CD4-positive, alpha-beta T cell (primary cell): Measurements from ENCODE around the gene HOXA3. TPM values are rescaled to one million over a fixed set of nuclear protein-coding genes. Genes with fewer than 3 reads are reported as not detected.

Experiments
- ATAC-seq: fragments of 200-7000 bp; cut with Tn5 transposase; one replicate; pipeline ENCODE4 v1.10.0; 2022; ENCODE audit warnings: mild to moderate bottlenecking; ENCODE audit not compliant: poor library complexity
- CTCF ChIA-PET: fragments of 350-600 bp; sonication (Branson Sonifier 250); formaldehyde crosslinking; loops from one replicate; lab custom pipeline; 2021; ENCODE audit warnings: antibody characterized with exemption, inconsistent platforms; lab: Charles Lee
- POLR2A ChIA-PET: fragments of 350-600 bp; sonication (Branson Sonifier 250); formaldehyde crosslinking; loops from one replicate; lab custom pipeline; 2021; ENCODE audit warnings: antibody characterized with exemption, inconsistent platforms; lab: Charles Lee
- DNase-seq, 14 experiments: peaks; one replicate each; pipeline ENCODE4 v3.0.0-alpha.2; 2013 to 2020; ENCODE audit warnings: mixed read lengths in 2 of 14
- H3K27ac ChIP-seq, 2 donors: one replicate each; pipeline versions ENCODE4 v1.5.1 to v1.7.0; 2013; ENCODE audit warnings: low read length in 2 of 2, low read depth in 1 of 2, mild to moderate bottlenecking in 1 of 2
- H3K27me3 ChIP-seq, 2 experiments: 1 replicate in 1 of 2; 2 replicates in 1 of 2; pipeline versions ENCODE4 v1.6.1 to v1.7.0; 2013; ENCODE audit warnings: low read length in 2 of 2, control low read depth in 1 of 2, mild to moderate bottlenecking in 1 of 2, moderate library complexity in 1 of 2; ENCODE audit not compliant: insufficient read depth in 2 of 2, control insufficient read depth in 1 of 2
- H3K36me3 ChIP-seq: one replicate; pipeline ENCODE4 v1.6.1; 2013; ENCODE audit warnings: low read length, control low read depth; ENCODE audit not compliant: insufficient read depth
- H3K4me1 ChIP-seq: one replicate; pipeline ENCODE4 v1.6.1; 2013; ENCODE audit warnings: low read length, control low read depth; ENCODE audit not compliant: insufficient read depth
- H3K4me3 ChIP-seq: one replicate; pipeline ENCODE4 v1.5.1; 2013; ENCODE audit warnings: mild to moderate bottlenecking, low read length, moderate library complexity
- H3K9me3 ChIP-seq, 2 experiments: 1 replicate in 1 of 2; 2 replicates in 1 of 2; pipeline versions ENCODE4 v1.6.1 to v1.7.0; 2013; ENCODE audit warnings: low read length in 2 of 2, mild to moderate bottlenecking in 2 of 2, control low read depth in 1 of 2, moderate library complexity in 1 of 2; ENCODE audit not compliant: control insufficient read depth in 1 of 2, insufficient read depth in 1 of 2
- H3K27ac Mint-ChIP-seq: one replicate; pipeline ENCODE4 v1.8.0; 2020; ENCODE audit warnings: mixed read lengths
- H3K27me3 Mint-ChIP-seq: one replicate; pipeline ENCODE4 v1.8.0; 2021; ENCODE audit warnings: mixed read lengths
- H3K36me3 Mint-ChIP-seq: one replicate; pipeline ENCODE4 v1.8.0; 2021; ENCODE audit warnings: low read depth, mixed read lengths
- H3K4me1 Mint-ChIP-seq: one replicate; pipeline ENCODE4 v1.8.0; 2021; ENCODE audit warnings: low read depth, mixed read lengths
- H3K4me3 Mint-ChIP-seq: one replicate; pipeline ENCODE4 v1.8.0; 2020; ENCODE audit warnings: mild to moderate bottlenecking, mixed read lengths
- H3K9me3 Mint-ChIP-seq: one replicate; pipeline ENCODE4 v1.8.0; 2020; ENCODE audit warnings: mixed read lengths
- intact Hi-C, 2 experiments: fragments of 100-400 bp; cut with DNase I in 1 of 2; cut with micrococcal nuclease in 1 of 2; formaldehyde crosslinking; loops; one replicate each; pipeline versions ENCODE4 v1.15.1 to v1.9.0; 2023 to 2025; cut with DNase I, micrococcal nuclease
- total RNA-seq, 174 experiments: library from RNA in 2 of 174; stranded (reverse) in 2 of 174; gene quantifications; one replicate each; pipeline ENCODE4 v1.2.3 and lab custom pipeline; 2021 to 2026
- TF ChIP-seq, protein P1 (sequence below): fragments of 200-600 bp; IDR thresholded peaks from one replicate; pipeline ENCODE4 v1.8.0; 2022; ENCODE audit warnings: antibody characterized with exemption, mild to moderate bottlenecking

Gene HOXA3
- total RNA-seq, 2 experiments from 2014 or later = not detected

GRCh38 chr7:27083646-27084045 lies 68.7 kb downstream of the HOXA3 start:
- Mint-ChIP-seq H3K27me3 (peaks cover 39% of the 10 kb centered on the region), H3K9me3 (no peaks in the 10 kb centered on the region), H3K4me3 (no peak overlapping the region), H3K4me1 (peaks cover 5% of the 10 kb centered on the region), H3K36me3 (no peaks in the 10 kb centered on the region), H3K27ac (no peak overlapping the region)
- TF ChIP-seq, protein P1, sequence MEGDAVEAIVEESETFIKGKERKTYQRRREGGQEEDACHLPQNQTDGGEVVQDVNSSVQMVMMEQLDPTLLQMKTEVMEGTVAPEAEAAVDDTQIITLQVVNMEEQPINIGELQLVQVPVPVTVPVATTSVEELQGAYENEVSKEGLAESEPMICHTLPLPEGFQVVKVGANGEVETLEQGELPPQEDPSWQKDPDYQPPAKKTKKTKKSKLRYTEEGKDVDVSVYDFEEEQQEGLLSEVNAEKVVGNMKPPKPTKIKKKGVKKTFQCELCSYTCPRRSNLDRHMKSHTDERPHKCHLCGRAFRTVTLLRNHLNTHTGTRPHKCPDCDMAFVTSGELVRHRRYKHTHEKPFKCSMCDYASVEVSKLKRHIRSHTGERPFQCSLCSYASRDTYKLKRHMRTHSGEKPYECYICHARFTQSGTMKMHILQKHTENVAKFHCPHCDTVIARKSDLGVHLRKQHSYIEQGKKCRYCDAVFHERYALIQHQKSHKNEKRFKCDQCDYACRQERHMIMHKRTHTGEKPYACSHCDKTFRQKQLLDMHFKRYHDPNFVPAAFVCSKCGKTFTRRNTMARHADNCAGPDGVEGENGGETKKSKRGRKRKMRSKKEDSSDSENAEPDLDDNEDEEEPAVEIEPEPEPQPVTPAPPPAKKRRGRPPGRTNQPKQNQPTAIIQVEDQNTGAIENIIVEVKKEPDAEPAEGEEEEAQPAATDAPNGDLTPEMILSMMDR = no peak
- DNase-seq (no peak), ATAC-seq (no peak)
- intact Hi-C loops = no loop called here
- Histone ChIP-seq H3K9me3 (peaks cover 0 to 8% of the 10 kb centered on the region in 2 experiments), H3K27ac (no peak overlapping the region), H3K4me3 (no peak overlapping the region), H3K27me3 (peaks cover 22 to 24% of the 10 kb centered on the region in 2 experiments), H3K36me3 (no peaks in the 10 kb centered on the region), H3K4me1 (peaks cover 11% of the 10 kb centered on the region)
- ChIA-PET CTCF (interaction anchor here (0.8 kb wide), 1 partner anchor 9 kb away, joined by 3 read pairs; no protein-coding TSS in a partner anchor), POLR2A (interaction anchor here (0.7 to 1.0 kb wide), 2 partner anchors 10 to 13 kb away, joined by 3 read pairs; partner anchors contain the start of gene HOXA1)

DNA sequence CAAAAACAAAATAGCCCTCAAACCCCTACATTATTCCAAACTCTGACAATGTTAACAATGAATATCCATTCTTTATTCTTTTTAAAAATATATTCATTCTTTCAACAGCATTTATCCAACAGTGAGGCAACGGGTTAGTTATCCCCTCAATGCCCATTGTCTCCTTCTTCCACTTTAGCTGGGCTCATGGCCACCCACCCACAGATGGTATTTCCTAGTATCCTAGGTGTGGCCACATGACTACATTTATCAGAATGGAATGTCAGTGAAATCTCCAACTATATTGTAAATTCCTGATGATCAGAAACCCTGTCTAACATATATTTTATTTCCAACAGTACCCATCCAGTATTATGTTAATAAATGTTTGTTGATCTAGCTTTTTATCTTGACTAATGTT lies 70.2 kb downstream of the HOXA3 start:
- H3K4me3 ChIP-seq = no peak overlapping the region
- H3K9me3 Mint-ChIP-seq = no peaks in the 10 kb centered on the region
- no peaks in the 10 kb centered on the region for H3K36me3 ChIP-seq
- H3K27ac ChIP-seq = no peak overlapping the region
- H3K27me3 ChIP-seq = peaks cover 8 to 13% of the 10 kb centered on the region in 2 experiments
- peaks cover under 1% of the 10 kb centered on the region for H3K4me1 Mint-ChIP-seq
- DNase-seq (no peak), ATAC-seq (no peak)
- no peak overlapping the region for H3K4me3 Mint-ChIP-seq
- no peak overlapping the region for H3K27ac Mint-ChIP-seq
- no peaks in the 10 kb centered on the region for H3K9me3 ChIP-seq
- intact Hi-C loops = no loop called here
- no peaks in the 10 kb centered on the region for H3K36me3 Mint-ChIP-seq
- POLR2A ChIA-PET = no interaction called here
- H3K4me1 ChIP-seq = no peaks in the 10 kb centered on the region
- peaks cover 28% of the 10 kb centered on the region for H3K27me3 Mint-ChIP-seq
- TF ChIP-seq, protein P1 = no peak
- CTCF ChIA-PET = no interaction called here

DNA sequence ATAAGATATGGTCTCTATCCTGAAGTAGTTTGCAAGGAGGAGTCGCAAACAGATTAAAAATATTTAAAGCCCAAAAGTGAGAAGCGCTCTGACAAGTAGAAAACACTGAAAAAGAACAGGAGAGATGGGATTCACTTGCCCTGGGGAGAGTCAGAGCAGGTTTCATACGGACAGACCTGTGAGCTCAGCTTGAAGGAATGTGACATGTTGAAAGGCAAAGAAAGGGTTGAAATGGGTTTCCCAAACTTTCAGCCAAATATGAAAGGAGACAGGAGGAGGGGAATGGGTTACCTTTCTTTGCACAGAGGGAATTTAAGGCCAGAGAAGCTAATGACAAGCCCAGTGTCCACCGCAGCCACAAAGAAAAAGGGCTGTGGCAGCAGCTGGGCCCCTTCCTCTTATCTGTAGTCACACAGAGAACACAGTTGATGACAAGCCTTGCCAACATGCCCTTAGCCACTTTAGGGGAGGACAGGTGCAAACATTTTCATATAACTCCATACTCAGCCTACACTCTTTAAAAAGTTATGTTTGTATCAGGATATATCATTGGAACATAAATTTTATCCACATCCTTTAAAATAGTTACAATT lies 71.4 kb downstream of the HOXA3 start:
- Mint-ChIP-seq H3K9me3 (no peaks in the 10 kb centered on the region), H3K27me3 (peaks cover 28% of the 10 kb centered on the region), H3K4me3 (no peak overlapping the region), H3K36me3 (no peaks in the 10 kb centered on the region), H3K27ac (no peak overlapping the region), H3K4me1 (no peaks in the 10 kb centered on the region)
- no peaks in the 10 kb centered on the region for H3K4me1 ChIP-seq
- H3K36me3 ChIP-seq = no peaks in the 10 kb centered on the region
- ChIA-PET POLR2A (no interaction called here), CTCF (no interaction called here)
- ATAC-seq = no peak
- no peaks in the 10 kb centered on the region for H3K9me3 ChIP-seq
- H3K4me3 ChIP-seq = no peak overlapping the region
- TF ChIP-seq, protein P1 = no peak
- peaks cover 5 to 6% of the 10 kb centered on the region in 2 experiments for H3K27me3 ChIP-seq
- DNase-seq = no peak
- no peak overlapping the region for H3K27ac ChIP-seq
- intact Hi-C loops = no loop called here
